Vagina (tissue), 2 donors: ENCODE results near the gene RXRG.

Source experiments
- POLR2AphosphoS5 ChIP-seq, 2 donors: sonication (generic); formaldehyde crosslinking; IDR thresholded peaks; one replicate each; pipeline ENCODE4 v1.9.0; 2017; ENCODE audit warnings: antibody characterized with exemption in 2 of 2, mild to moderate bottlenecking in 2 of 2, low read depth in 1 of 2; ENCODE audit not compliant: insufficient read depth in 1 of 2
- TF ChIP-seq, protein P1 (sequence below), 3 experiments: fragments of 450-650 bp in 2 of 3; fragments of 200-600 bp in 1 of 3; sonication (generic) in 1 of 3; IDR thresholded peaks; one replicate each; pipeline ENCODE4 v1.5.1; 2017 to 2019; ENCODE audit warnings: antibody characterized with exemption in 3 of 3, mild to moderate bottlenecking in 2 of 3, moderate library complexity in 2 of 3

DNA sequence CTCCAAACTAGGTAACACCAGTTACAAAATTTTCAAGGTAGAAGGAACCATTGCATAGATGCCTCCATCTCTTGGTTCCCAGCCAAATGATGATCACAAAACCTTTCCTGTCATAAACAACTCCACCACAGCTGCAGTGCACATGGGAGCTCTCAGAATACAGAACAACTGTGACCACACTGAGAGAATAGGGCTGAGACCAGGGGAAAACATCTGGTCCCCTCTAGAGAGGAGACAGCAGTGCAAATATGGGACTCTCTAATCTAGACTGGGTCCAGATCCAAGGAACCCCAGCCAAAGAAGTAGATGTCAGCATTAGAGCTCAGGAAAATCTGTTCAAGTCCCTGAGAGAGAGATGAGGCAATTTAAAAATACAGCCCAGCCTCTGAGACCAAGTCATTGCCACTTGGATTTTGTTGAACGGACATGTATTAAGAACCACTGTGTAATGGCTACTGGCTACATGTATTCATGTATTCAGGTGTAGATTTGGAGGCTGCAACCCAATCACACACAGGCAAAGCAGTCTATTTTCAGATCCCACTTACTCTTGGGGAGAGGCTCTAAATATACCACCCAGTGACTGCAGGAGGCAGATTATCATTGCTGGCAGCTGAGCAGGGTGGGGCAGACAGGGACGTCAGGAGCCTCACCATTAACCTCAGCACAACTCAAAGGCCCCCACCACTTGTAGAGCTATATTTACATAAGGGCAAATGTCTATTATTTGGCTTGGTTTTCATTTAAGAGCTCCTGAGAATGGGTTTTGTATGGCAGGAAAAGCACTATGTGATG, 7.6 kb upstream of the RXRG start:
- no peak for TF ChIP-seq POLR2AphosphoS5 (IDR thresholded peaks at IDR 0.05; ENCODE audit: insufficient read depth in 1 of 2, low read depth in 1 of 2)
- TF ChIP-seq, protein P1, sequence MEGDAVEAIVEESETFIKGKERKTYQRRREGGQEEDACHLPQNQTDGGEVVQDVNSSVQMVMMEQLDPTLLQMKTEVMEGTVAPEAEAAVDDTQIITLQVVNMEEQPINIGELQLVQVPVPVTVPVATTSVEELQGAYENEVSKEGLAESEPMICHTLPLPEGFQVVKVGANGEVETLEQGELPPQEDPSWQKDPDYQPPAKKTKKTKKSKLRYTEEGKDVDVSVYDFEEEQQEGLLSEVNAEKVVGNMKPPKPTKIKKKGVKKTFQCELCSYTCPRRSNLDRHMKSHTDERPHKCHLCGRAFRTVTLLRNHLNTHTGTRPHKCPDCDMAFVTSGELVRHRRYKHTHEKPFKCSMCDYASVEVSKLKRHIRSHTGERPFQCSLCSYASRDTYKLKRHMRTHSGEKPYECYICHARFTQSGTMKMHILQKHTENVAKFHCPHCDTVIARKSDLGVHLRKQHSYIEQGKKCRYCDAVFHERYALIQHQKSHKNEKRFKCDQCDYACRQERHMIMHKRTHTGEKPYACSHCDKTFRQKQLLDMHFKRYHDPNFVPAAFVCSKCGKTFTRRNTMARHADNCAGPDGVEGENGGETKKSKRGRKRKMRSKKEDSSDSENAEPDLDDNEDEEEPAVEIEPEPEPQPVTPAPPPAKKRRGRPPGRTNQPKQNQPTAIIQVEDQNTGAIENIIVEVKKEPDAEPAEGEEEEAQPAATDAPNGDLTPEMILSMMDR (IDR thresholded peaks at IDR 0.05): no peak
